Erythroblast (primary cell): ENCODE data around the gene ATG3.
"Not testable (repeated sequence)": the region's sequence is repeated elsewhere in the genome, so short reads cannot be mapped to it uniquely, and the experiment has no call there.

Source experiments
- GATA1 ChIP-seq: IDR thresholded peaks from 2 replicates; pipeline ENCODE4 v1.6.1; 2011; ENCODE audit warnings: low read depth, mild to moderate bottlenecking, control low read depth, low read length, moderate library complexity
- POLR2A ChIP-seq: IDR thresholded peaks from 2 replicates; pipeline ENCODE4 v1.6.1; 2011; ENCODE audit warnings: mild to moderate bottlenecking, low read length

GRCh38 chr3:112494448-112494767 is 67.4 kb downstream of the ATG3 start:
- not testable (repeated sequence) for TF ChIP-seq POLR2A, GATA1
